GM18907 (cell line): ENCODE results near the gene TNFRSF1A.

Source experiments
- ATAC-seq: cut with Tn5 transposase; IDR thresholded peaks from one replicate; pipeline ENCODE4 v1.9.1; 2021; ENCODE audit warnings: mild to moderate bottlenecking, moderate library complexity; ENCODE audit not compliant: unreplicated experiment

TNFRSF1A gene

DNA sequence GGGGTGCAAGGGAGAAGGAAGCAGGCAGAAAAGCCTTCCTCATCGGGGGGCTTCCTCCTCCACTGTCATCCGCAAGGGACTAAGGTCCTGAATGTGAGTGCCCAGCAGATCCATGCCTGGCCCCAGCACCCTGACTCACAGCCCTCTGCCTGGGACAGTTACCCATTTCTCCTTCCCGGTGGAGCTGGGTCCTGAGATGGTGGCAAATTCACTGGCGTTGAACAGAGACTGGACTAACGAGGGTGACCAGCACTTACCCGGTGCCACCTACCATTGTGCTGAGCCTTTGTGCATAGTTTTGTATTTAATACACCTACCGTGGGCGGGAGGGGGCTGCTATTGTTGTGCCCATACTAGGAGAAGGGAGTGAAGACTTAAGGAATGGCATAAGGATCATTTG is 62.2 kb downstream of the TNFRSF1A start:
- no peak for ATAC-seq

DNA sequence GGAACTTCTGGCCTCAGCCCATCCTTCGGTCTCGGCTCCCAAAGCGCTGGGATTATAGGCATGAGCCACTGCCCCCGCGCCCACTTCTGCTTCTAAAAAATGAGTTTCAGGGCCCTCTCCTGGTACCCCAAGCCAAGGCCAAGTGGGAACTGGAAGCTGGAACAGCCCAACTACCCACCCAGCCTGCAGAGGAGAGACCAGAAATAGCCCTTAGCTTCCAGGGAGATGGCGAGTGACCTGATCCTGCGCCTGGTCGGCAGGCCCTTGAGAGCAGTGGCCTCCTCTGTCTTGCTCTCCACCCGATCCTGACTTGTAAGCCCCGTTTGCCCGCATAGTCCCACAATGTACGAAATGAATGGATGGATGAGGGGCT is 62.6 kb downstream of the TNFRSF1A start:
- ATAC-seq: no peak
